Cerebellar cortex (tissue), 1 donor: ENCODE measurements around the gene PARM1.
A peak's percentile ranks its signal among the peaks of the same experiment; 100 is the strongest.

Experiments used
- DNase-seq: peaks from one replicate; pipeline ENCODE4 v3.0.0-alpha.2; 2015; ENCODE audit warnings: low spot score

Gene PARM1, protein sequence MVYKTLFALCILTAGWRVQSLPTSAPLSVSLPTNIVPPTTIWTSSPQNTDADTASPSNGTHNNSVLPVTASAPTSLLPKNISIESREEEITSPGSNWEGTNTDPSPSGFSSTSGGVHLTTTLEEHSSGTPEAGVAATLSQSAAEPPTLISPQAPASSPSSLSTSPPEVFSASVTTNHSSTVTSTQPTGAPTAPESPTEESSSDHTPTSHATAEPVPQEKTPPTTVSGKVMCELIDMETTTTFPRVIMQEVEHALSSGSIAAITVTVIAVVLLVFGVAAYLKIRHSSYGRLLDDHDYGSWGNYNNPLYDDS

GRCh38 chr4:74932832-74933561 is at the start of gene PARM1:
Gene PARM1 (plus strand): TSS chr4:74933116. CDS start chr4:74933328, 212 bp downstream.
- peak; percentile 20 for DNase-seq

DNA sequence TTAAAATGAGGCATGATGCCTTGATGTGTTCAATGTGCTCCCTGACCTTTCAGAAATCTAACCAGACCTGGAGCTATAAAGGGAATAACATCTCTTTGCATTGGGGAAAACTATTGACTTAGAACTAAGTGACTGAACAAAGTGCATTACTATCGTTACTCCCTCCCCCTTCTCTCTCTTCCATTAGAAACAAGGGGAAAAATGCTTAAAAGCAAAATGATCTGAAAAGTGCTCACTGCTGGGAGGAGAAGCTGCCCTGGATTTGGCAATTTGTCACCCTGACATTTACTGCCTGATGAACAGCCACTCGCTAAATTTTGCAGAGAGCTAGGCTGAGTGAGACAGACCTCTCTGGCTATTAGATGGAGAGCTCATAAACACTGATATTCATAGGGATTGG is 48.6 kb upstream of the PARM1 start:
- no peak for DNase-seq

DNA sequence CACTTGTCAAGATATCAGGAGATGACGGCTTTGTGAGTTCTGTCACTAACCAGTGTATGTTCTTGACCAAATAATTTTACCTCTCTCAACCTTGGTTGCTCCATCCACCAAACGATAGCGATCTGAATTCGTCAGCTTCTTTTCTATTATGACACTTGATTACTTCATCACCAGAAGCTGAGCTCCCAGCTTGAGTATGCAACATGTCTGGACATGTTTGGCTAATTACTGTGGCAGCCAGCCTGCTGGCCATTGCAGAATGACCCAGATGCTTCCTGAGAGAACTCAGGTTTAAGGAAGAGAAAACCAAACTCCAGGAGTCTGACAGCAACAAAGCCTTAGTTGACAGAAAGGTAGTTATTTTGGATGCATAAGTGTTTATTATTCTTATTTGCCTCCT is 46.4 kb upstream of the PARM1 start:
- DNase-seq, result no peak

- no peak for DNase-seq
Measured at GRCh38 chr4:74890341-74890740, 42.6 kb upstream of the PARM1 start.

- DNase-seq, result no peak
Measured at GRCh38 chr4:74891037-74891436, 41.9 kb upstream of the PARM1 start.

GRCh38 chr4:74893171-74893570 is 39.7 kb upstream of the PARM1 start:
- DNase-seq, result no peak

DNA sequence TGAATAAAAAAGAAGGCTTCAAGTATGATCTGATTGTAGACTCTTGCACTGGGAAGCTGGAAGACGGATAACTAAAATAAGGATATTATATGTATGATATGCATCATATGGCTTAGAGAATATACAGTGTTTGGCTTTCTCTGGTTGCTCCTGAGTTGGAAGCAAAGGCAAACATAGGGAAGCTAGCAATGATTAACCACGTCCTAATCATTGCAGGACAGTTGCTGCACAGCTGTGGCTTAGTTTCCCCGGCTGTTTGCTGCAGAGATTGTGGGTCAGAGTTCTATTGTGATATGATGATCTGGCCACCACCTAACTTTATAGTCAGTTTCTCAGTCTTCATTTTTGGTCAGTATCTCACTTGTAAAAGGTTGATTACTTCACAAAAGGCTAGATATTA is 36.3 kb upstream of the PARM1 start:
- DNase-seq, result no peak

GRCh38 chr4:74897386-74897785 is 35.5 kb upstream of the PARM1 start:
- no peak for DNase-seq

DNA sequence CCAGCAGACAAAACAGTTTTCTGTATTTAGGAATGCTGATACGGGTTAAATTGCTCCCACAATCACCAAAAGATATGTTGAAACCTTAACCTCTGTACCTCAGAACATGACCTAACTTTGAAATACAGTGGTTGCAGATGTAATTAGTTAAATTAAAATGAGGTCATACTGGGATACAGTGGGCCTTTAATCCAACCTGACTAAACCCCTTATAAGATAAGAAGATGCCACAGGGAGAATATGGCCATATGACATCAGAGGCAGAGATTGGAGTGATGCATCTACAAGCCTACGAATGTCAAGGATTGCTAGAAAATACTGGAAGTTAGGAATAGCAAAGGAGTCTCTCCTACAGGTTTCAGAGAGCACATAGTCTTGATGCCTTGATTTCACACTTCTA is 32.1 kb upstream of the PARM1 start:
- DNase-seq, result no peak

DNA sequence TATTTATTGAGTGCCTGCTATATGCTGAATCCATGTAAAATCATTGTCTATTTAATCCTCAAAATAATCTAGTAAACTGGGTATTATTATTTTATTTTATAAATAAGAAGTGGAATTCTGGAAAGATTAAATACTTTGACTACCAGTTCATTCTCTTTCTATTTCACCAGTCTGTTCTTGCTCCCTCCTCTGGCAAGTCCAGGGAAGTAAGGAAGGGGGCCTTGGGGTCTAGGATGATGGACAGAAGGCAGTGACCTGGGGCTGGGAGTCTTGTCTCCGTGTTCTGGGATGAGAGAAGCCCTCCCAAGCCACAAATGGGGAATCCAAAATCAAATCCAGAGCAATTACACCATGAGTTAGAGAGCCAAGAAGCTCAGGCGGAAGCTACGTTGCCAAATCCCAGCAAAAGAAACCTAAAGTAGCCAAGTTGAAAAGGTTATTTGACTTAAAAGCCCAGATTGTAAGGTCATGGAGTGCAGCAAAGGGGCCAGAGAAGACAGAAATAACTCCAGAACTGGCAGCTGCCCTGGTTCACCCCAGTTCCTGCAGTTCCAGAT is 28.3 kb upstream of the PARM1 start:
- no peak for DNase-seq

DNA sequence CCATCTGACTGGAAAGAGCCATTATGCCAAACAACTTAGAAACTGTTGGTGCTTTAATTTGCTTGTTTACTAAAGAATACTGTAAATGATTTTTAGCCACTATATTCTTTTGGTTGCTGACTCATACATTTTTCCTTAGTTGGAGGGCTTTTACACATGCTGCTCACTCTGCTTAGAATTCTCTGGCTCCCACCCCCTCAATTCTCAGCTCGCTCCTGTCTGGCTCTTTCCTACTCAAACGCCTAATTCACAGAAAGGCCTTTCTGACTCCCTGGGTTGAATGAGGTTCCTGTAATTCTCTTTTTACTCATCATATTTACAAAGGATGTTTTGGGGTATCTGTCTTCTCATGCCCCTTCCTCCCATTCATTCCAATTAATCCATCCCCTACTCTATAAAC is 26.1 kb upstream of the PARM1 start:
- DNase-seq, result no peak

GRCh38 chr4:74919783-74920182 is 13.1 kb upstream of the PARM1 start:
- no peak for DNase-seq

DNA sequence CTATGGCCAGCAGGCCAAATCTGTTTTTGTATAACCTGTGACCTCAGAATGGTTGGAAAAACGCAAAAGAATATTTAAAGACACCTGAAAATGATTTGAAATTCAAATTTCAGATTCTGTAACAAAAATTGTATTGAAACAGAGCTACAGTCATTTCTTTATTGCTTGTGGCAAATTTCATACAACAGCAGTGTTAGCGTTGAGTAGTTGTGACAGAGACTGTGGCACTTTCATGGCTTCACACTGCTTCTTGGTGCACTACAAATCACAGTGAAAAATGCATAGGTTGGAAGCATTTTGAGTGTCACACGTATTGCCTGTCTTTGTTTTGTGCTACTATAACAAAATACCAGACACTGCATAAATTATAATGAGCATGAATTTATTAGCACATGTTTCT is 12.2 kb upstream of the PARM1 start:
- DNase-seq, result no peak

DNA sequence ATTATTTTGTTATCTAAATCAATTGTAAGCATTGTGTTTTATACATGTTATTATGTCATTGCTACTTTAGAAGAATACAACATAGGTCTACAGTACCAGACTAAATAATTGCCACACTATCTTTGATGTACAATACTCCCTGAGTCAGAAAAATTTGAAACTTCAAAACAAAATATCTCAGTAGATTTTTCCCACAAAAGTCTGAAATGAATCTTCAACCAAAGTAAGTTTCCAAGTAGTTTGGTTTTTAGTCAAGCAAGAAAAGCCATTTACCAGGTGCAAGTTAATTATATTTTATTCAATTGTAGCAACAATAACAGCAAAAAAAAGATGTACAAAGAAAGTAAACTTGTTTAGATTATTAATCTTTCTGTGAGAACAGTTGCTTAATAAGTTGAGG is 11.4 kb upstream of the PARM1 start:
- no peak for DNase-seq

DNA sequence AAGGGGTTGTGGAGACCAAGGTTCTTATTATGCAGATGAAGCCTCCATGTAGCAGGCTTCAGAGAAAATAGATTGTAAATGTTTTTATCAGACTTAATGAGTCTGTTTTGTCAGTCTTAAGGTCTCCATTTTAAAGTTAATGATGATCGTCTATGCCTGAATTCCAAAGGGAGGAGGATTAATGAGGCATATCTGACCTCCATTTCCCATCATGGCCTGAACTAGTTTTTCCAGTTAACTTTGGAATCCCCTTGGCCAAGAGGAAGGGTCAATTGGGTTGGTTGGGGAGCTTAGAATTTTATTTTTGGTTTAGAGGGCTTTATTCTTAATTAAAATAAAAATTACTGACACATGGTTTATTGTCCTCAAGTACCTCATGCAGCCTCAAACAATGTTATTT is 6.9 kb upstream of the PARM1 start:
- no peak for DNase-seq

GRCh38 chr4:74930162-74930561 is 2.8 kb upstream of the PARM1 start:
- DNase-seq, result no peak

GRCh38 chr4:74931376-74931775 is 1.5 kb upstream of the PARM1 start:
- no peak for DNase-seq

DNA sequence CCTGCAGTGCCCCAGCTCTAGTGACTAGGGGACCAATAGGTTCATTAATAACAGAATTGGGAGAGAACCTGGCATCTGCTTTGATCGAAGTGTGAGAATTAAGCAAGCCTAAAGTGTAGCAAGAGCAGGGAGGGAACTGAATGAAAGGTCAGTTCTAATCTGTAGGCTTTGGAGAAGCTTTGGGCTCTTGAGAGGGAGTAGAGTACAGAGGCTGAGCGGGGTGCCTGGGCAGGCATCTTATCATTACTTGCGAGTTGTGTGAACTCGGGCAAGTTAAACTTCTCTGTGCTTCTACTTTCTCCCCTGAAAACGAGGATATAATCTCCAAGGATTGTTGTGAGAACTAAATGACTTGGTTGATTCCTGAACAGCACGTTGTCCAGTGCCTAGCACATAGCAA is 906 bp upstream of the PARM1 start:
- DNase-seq, result no peak

GRCh38 chr4:74933562-74934015 is 673 bp downstream of the PARM1 start:
- no peak for DNase-seq

GRCh38 chr4:74934016-74934831 is 1.3 kb downstream of the PARM1 start:
- no peak for DNase-seq

GRCh38 chr4:74934888-74935287 is 2.0 kb downstream of the PARM1 start:
- DNase-seq, result no peak

GRCh38 chr4:74941123-74941522 is 8.2 kb downstream of the PARM1 start:
- DNase-seq, result no peak
